Activated CD4-positive, alpha-beta T cell treated with anti-CD3 and anti-CD28 coated beads, Interleukin-2, amount 50 U/mL, for 16 hours (primary cell): ENCODE data around the gene SDS.
"Not testable (repeated sequence)": the region's sequence is repeated elsewhere in the genome, so short reads cannot be mapped to it uniquely, and the experiment has no call there.

Source experiments
- DNase-seq: peaks from one replicate; pipeline ENCODE4 v3.0.0-alpha.2; 2020

The SDS gene

DNA sequence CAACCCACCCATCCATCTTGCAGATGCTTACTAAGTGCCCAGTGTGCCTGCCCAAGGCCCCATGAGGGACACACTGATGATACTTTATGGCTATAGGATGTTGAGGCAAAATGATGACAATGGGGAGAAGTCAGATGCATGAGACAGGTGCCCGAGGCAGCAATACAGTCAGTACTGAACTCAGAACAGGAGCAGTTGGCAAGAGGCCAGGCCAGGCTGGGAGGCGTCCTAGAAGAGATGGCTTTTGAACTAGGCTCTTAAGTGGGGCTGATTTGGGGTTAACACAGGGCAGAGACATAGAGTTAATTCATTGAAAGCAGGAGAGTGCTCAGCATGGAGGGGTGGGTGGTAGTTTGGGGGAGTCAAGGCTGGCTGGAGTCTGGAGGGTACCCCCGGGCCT, 29.7 kb downstream of the SDS start:
- no peak for DNase-seq

DNA sequence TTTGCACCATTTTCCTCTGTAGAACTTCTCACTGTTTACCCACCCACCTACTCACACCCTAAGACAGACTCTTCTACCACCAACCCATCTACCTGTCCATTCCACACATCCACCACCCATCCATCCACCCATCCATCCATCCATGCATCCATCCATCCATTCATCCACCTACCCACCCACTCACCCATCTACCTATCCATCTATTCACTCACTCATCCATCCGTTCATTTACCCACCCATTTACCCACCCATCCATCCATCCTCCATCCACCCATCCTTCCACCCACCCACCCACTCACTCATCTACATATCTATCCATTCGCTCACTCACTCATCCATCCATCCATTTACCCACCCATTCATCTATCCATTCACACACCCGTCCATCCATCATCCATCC, 30.2 kb downstream of the SDS start:
- DNase-seq, result no peak

DNA sequence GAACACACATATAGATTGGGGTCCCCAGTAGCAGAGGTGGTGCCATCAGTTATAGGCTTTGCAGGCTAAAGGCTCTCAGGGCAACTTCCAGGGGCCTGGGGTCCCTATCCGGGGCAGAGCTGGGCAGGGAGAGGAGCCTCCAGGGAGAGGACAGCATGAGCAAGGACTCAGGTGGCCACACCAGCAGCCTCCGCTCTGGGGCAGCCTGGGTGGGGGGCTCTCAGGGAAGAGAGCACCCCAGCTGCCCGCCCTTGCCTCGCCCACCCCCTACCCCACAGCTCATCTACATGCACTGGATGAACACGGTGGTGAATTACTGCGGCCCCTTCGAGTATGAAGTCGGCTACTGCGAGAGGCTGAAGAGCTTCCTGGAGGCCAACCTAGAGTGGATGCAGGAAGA, 31.3 kb downstream of the SDS start:
- no peak for DNase-seq

DNA sequence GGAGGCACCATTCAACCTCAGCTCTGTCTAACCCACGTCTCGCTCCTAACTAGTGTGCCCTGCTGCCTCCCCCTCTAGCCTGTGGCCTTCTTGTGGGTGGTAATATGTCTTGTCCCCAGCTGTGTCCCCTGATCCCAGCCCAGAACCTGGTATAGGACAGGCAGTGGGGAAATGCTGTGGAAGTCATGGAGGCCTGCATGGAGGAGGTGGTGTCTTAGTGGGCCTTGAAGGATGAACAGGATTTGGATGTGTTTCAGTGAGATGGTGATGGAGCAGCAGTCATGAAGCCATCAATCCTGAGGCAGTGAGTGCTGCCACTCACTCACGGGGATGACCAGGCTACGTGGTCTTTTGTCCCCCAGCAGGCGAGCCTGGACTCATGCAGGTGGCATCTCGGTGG, 31.9 kb downstream of the SDS start:
- no peak for DNase-seq

DNA sequence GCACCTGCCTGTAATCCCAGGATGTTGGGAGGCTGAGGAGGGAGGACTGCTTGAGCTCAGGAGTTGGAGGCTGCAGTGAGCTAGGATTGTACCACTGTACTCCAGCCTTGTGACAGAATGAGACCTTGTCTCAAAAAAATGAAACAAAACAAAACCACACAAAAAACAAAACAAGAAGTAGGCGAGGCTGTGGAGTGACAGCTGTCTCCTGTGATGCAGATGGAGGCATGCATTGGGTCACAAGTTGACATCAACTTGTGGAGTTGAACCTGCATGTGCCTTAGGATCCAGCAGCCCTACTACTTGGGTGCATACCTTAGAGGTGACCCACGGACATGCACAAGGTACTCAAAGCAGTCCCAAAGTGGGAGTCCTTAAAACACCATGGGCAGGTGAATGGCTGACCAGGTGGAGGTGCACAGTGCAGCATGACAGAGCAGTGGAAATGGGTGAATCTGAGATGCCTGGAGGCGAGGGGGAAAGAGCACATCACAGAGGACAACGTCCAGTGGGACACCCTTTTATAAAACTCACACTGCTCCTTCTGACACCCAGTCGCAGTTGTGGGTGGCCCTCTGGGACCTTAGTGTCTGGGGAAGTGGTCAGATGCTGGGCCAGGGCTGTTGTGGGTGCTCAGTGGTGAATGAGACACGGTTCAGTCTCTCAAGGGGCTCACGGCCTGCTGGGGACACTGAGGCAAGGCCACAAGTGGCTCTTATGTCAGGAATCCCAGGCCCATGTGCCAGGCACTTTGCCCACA, 32.6 kb downstream of the SDS start:
- no peak for DNase-seq

DNA sequence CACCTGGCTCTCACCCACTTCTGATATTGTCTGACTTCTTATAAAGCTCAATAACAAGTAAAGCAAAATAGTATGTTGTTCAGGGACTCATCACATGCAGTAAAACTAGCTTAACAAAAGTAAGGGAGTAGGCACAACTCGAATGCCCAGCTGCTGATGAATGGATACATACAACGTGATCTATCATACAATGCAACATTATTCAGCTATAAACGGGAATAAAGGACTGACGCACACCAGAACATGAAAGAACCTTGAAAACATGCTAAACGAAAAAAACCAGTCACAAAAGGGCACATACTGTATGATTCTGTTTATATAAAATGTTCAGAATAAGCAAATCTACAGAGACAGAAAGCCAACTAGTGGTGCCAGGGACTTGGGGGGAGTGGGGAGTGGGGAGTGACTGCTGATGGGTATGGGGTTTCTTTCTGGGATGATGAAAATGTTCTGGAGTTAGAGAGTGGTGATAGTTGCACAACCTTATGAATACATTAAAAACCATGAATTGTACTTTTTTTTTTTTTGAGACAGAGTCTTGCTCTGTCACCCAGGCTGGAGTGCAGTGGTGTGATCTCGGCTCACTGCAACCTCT, 34.2 kb downstream of the SDS start:
- no peak for DNase-seq

DNA sequence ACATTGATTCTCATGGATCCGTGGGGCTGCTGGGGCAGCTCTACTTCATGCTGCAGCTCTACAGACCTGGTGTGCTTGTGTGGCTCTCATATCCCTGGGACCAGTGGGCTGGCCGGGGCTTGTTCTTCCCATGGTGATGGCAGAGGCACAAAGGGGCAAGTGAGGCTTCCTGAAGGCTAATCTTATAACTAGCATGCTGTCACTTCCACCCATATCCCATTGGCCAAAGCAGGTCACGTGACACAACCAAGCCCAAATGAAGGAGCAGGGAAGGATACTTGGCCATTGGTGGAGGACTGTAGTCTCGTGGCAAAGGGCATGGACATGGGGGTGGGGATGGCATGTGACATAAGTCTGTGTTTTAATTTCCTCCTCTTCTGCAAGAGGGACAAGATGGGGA, 35.4 kb downstream of the SDS start:
- no peak for DNase-seq

DNA sequence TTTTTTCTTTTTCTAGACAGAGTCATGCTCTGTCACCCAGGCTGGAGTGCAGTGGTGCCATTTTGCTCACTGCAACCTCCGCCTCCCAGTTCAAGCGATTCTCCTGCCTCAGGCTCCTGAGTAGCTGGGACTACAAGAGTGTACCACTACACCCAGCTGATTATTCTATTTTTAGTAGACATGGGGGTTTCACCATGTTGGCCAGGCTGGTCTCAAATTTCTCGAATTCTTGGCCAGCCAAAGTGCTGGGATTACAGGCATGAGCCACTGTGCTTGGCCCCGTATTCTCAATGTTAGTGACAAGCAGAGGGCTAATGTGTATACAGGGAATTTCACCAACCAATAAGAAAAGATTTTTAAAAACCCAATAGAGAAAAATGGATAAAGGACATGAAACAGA, 36.9 kb downstream of the SDS start:
- DNase-seq, result no peak

DNA sequence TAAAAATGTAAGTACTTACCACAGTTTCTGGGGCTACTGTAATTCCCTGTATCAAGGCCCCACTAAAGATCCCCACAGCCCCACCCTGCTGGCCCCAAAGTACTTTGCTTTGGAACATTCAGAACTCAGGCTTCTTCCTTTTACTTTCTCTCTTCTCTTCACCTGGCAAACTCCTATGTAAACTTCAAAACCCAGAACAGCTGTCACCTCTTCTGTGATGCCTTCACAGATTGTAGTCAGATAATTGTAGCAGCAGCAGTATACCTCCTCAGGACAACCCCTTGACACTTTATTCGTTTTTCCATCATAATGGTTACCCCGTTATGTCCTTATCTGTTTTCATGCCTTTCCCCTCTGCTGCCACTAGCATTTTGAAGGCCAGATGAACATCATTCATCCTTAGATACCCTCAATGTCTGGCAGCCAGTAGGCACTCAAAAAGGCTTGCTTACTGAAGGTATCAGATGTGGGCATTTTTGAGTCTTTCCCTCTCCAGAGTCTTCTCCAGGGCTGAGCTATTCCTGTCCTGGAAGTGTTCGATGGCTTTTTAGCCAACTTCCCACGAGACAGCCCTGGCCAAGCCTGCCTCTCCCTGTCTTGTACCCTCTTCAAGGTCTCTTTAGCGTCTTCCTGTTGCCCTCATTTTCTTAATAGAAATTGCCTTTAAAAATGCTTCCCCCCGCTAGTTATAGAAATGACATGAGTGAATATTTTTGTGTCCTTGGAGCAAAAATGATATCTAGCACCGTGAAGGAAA, 37.9 kb downstream of the SDS start:
- no peak for DNase-seq

DNA sequence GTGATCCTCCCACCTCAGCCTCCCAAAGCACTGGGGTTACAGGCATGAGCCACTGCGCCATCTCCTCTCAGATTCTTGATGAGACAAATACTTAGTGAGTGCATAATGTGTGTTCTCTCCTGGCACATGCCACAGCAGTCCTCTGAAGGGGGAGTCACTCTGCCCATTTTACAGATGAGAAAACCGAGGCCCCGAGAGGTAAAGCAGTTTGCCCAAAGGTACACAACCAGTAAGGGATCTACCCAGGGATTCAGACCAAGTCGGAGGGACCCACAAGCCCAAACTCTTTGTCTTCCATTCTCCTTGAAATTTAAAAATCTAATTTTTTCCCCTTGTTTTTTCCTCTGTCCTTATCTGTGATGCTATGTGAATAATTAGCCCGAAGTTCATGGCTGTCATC, 39.0 kb downstream of the SDS start:
- DNase-seq, result no peak

DNA sequence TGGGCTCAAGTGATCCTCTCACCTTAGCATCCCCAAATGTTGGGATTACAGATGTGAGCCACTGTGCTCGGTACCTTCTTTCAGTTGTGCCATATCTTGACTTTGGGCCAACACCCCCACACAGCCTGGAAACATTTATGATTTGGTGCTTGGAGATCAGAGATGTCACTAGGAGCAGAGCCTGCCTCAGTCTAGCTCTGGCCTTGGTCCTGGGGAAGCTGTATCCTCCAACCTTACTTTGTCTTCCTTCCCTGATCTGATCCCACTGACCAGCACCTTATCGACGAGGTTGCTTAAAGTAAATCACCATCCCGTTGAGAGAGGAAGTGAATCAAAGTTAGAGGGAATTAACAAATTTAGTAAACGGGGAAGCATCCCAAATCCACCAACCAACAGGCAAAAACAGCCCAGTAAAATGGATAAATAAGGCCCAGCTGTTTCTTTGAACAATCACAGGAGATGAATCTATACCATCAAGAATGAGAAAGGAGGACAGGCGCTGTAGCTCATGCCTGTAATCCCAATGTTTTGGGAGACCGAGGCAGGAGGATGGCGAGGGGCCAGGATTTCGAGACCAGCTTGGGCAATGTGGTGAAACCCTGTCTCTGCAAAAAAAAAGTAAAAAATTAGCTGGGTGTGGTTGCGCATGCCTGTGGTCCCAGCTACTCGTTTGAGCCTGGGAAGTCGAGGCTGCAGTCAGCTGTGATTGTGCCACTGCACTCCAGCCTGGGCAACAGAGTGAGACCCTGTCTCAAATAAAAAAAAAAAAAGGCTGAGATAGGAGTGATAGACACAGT, 41.9 kb downstream of the SDS start:
- DNase-seq, result no peak

DNA sequence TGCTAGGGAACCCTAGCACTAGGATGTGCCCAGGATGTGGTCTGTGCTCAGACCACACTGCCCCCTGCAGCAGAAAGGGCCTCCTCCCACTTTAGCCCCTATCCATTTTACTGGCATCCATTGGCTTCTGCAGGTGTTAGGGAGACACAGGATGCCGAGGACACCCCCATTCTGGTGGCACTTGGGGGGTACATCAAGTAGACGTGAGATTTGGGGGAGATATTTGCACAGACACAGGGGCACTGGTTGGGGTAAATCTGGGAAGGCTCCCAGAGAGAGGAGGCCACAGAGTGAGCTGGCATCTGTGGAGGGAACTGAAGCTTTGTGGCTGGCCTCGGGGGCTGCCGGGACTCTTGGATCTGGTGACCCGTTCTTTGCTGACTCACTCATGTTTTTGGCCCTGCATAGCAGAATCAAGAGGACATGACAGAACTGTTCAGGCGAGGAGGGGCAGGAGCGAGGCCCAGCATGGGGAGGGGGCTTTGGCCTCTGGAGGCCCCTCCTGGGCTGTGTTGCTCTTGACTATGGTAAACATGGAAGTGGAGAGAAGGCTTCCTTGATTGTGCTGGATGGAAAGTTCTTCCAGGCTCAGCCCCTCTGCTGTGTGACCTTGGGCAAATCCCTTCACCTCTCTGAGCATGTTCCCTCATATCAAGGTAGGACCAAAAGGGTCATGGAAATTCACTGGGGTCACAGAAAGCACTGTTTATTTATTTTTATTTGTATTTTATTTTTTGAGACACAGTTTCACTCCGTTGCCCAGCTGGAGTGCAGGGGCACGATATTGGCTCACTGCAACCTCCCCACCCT, 43.5 kb downstream of the SDS start:
- no peak for DNase-seq

DNA sequence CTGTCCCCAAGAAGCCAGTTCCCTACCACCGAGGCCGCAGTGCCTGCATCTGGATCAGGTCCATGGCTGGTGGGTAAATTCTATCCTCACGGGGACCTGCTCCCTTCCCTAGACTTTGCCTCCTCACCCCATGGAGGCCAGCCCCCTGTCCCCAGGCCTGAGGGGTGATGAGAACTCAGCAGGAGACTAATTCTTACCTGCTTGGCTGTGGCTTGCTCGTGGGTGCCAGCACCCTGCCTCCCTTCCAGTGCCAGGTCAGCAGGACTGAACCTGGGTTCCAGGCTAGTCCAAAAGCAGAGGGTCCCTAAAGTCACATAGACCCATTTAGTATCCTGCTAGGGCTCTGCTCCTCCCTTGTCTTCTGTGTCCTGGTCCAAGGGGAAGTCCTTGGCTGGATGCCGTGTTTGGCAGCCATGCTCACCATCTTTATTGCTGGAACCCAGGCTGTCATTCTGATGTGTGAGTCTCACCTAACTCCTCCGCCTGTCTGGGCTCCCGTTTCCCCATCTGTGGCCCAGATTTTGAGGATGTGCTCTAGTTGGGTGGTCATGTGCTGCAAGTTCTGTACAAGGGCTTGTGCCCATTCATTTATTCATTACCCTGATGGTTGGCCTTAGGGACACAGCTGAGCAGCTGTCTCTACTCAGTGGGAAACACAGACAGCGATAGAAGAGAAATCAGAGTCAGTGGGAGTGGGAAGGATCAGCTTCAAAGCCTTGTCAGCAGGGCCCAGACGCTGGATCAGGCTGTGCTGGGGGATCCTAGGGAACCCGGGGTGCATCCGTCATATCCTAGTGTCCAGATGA, 44.4 kb downstream of the SDS start:
- no peak for DNase-seq

DNA sequence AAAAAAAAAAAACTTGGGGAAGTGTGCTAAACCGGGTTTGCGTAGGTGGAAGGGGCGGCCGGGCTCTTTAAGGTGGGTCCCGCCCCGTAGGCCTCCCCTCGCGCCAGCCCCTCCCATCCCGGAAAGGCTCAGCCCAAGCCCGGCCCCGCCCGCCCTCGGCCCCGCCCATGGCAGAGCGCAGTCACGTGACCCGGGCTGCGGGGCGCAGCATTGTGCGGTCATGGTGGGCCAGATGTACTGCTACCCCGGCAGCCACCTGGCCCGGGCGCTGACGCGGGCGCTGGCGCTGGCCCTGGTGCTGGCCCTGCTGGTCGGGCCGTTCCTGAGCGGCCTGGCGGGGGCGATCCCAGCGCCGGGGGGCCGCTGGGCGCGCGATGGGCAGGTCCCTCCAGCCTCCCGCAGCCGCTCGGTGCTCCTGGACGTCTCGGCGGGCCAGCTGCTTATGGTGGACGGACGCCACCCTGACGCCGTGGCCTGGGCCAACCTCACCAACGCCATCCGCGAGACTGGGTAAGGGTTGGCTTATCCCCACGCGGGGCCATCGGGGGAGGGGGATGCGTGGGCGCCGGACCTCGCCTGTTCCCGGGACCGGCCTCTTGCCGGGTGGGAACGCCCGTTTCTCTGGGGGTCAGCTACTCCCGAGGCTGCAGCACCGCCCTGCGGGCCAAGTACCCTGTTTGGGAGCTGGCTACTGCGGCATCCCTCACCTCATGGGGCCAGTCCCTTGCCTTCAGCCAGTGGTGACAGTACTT, 45.1 kb downstream of the SDS start, which contains the start of gene PLBD2:
TSS of gene PLBD2 (plus strand) at position 207 of the 752 bp plus-strand sequence. CDS start at position 221, 14 bp downstream.
- peak; percentile 93 for DNase-seq

DNA sequence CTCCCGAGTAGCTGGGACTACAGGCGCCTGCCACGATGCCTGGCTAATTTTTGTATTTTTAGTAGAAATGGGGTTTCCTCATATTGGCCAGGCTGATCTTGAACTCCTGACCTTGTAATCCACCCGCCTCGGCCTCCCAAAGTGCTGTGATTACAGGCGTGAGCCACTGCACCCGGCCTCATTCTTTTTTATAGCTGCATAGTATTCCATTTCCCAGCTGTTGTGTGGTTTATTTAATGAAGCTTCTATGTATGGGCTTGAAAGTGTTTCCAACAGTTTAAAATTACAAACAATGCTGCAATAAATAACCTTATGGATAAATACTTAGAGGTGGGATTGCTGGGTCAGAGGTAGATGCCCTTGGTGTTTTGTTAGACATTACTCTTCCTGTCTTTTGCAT, 49.5 kb downstream of the SDS start:
- not testable (repeated sequence) for DNase-seq

DNA sequence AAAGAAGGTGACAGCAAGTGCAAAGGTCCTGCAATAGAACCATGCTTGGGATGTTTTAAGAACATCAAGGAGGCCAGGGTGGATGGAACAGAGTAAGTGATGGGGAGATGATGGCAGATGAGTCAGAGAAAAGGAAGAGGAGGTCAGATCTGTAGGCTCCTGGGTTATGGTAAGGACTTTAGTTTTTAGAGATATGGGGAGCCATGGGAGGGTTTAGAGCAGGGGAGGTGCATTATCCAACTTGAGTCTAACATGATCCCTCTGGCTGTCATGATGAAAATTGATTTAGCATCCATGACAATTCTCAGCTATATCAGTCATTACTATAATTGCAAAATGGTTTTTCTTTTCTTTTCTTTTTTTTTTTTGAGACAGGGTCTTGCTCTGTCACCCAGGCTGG, 52.6 kb downstream of the SDS start:
- DNase-seq, result no peak

DNA sequence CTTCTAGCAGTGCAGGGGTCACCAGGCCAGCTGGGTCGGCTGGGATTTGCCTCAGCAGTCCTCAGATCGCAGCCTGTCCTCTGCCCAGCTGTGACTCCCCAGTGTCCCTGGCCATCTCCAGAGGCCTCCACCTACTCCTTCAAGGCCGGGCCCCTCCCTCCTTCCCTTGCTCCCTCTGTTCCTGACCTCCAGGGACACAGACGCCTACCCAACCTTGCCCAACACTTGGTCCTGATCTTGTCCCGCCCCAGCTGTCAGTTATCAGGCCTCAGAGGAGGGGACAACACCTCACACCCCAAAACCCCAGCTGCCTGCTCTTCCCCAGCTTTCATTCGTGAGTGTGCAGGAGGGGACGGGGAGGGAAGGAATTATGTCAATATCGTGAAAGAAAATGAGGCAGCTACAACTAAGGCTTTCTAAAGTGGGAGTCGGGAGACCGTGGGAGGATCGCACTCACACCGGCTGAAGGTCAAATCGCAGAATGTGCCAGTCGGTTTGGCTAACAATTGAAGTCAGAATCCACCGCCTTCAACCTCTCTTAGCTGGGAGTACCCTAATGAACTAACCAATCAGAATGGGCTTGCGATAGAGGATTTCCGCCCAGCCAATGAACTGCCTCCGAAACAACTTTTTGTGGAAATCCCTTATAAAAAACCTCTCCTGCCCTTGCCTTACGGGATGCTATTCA, 54.7 kb downstream of the SDS start:
- DNase-seq, result no peak

DNA sequence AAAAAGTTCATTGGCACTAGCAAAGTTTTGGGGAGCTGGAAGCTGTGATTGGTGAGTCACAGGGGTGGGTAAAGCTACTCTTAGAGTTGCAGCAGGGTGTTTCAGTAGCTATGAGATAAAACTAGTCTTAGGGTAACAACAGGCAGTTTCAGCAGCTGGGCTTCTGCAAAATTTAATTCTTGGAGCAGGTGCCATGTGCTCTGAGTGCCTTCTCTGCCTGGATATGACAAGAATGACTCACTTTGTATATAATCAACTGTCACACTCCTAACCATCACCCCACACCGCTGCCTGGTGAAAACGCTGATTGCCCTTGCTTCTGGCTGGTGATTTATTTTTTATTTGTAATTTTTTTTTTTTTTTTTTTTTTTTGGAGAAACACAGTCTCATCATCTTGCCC, 55.8 kb downstream of the SDS start:
- DNase-seq, result no peak

DNA sequence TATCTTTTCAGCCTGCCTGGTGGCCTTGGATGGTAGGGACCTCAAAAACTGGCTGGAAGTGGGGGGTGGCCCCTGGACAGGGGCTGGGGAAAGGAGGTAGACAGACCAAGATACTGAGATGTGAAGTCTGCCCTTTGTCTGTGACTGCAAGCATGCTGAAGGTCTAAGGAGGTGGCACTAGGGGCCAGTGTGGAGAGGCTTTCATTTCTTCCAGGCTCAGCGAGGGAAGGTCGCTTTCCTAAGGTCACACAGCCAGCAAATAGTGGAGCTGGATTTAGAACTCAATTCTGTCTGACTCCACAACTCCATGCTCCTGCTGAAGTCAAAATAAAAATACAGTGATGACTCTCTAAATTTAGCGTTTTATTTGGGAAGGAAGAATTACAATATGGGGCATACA, 56.6 kb downstream of the SDS start:
- DNase-seq, result no peak

DNA sequence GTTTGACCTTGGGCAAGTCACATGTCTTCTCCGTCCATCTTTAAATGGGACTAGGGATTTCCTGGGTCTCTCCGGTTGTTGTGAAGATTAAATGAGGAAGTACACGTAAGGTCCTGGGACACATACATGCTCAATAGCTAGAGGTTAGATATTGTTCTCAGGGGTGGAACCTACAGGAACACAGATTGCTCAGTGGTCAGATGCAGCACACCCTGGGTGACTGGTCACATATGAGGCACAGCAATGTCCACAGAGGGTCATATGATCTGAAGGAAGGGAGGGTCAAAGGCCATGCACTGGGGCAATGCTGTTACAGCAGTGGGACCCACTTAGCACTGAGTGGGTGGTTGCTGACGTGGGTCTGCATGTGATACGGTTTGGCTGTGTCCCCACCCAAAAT, 57.3 kb downstream of the SDS start:
- DNase-seq, result no peak
